ENCODE data around the gene ARHGAP25. TPM values are rescaled to one million over a fixed set of nuclear protein-coding genes. Genes with fewer than 3 reads are reported as not detected.

Gene ARHGAP25
- total RNA-seq, 1 donor from 2014 or later: 0.50 TPM

- no peak for DNase-seq (ENCODE audit: low spot score)
- peaks cover 5% of the 10 kb centered on the region for H3K27me3 Mint-ChIP-seq (ENCODE audit: low read depth)
- no peaks in the 10 kb centered on the region for H3K4me1 Mint-ChIP-seq (ENCODE audit: low read depth)
- TF ChIP-seq CTCF (IDR thresholded peaks at IDR 0.05): no peak
- H3K27ac Mint-ChIP-seq (ENCODE audit: unreplicated experiment): no peak overlapping the region
- H3K36me3 Mint-ChIP-seq (ENCODE audit: low read depth): peaks cover 1% of the 10 kb centered on the region
- no peak overlapping the region for H3K4me3 Mint-ChIP-seq (ENCODE audit: unreplicated experiment)
- peaks cover 4% of the 10 kb centered on the region for H3K9me3 Mint-ChIP-seq (ENCODE audit: low read depth)
Measured at GRCh38 chr2:68692511-68692910, 42.1 kb upstream of the ARHGAP25 start.

- Mint-ChIP-seq H3K4me1 (ENCODE audit: low read depth) (no peaks in the 10 kb centered on the region), H3K36me3 (ENCODE audit: low read depth) (peaks cover 1% of the 10 kb centered on the region), H3K9me3 (ENCODE audit: low read depth) (peaks cover 4% of the 10 kb centered on the region), H3K27ac (ENCODE audit: unreplicated experiment) (no peak overlapping the region), H3K27me3 (ENCODE audit: low read depth) (peaks cover 5% of the 10 kb centered on the region), H3K4me3 (ENCODE audit: unreplicated experiment) (no peak overlapping the region)
- DNase-seq (ENCODE audit: low spot score): no peak
- no peak for TF ChIP-seq CTCF (IDR thresholded peaks at IDR 0.05)
Measured at GRCh38 chr2:68693951-68694350, 40.7 kb upstream of the ARHGAP25 start.

GRCh38 chr2:68695971-68696370 lies 38.6 kb upstream of the ARHGAP25 start:
- Mint-ChIP-seq H3K4me3 (ENCODE audit: unreplicated experiment) (no peak overlapping the region), H3K36me3 (ENCODE audit: low read depth) (peaks cover 1% of the 10 kb centered on the region)

GRCh38 chr2:68696554-68696953 lies 38.1 kb upstream of the ARHGAP25 start:
- TF ChIP-seq CTCF (IDR thresholded peaks at IDR 0.05): no peak
- no peak overlapping the region for H3K27ac Mint-ChIP-seq (ENCODE audit: unreplicated experiment)
- H3K4me3 Mint-ChIP-seq (ENCODE audit: unreplicated experiment): no peak overlapping the region
- H3K36me3 Mint-ChIP-seq (ENCODE audit: low read depth): peaks cover 1% of the 10 kb centered on the region
- DNase-seq (ENCODE audit: low spot score): no peak
- H3K9me3 Mint-ChIP-seq (ENCODE audit: low read depth): peaks cover 12% of the 10 kb centered on the region
- no peaks in the 10 kb centered on the region for H3K4me1 Mint-ChIP-seq (ENCODE audit: low read depth)
- peaks cover 5% of the 10 kb centered on the region for H3K27me3 Mint-ChIP-seq (ENCODE audit: low read depth)

More at GRCh38 chr2:68695971-68696370, 38.6 kb upstream of the ARHGAP25 start:
- H3K27ac Mint-ChIP-seq (ENCODE audit: unreplicated experiment): no peak overlapping the region
- no peaks in the 10 kb centered on the region for H3K4me1 Mint-ChIP-seq (ENCODE audit: low read depth)
- DNase-seq (ENCODE audit: low spot score): no peak
- no peak for TF ChIP-seq CTCF (IDR thresholded peaks at IDR 0.05)
- peaks cover 5% of the 10 kb centered on the region for H3K27me3 Mint-ChIP-seq (ENCODE audit: low read depth)
- H3K9me3 Mint-ChIP-seq (ENCODE audit: low read depth): peaks cover 12% of the 10 kb centered on the region

- peaks cover 1% of the 10 kb centered on the region for H3K36me3 Mint-ChIP-seq (ENCODE audit: low read depth)
- H3K4me3 Mint-ChIP-seq (ENCODE audit: unreplicated experiment): no peak overlapping the region
- H3K27me3 Mint-ChIP-seq (ENCODE audit: low read depth): peaks cover 10% of the 10 kb centered on the region
- TF ChIP-seq CTCF (IDR thresholded peaks at IDR 0.05): no peak
- H3K27ac Mint-ChIP-seq (ENCODE audit: unreplicated experiment): no peak overlapping the region
- no peak for DNase-seq (ENCODE audit: low spot score)
- no peaks in the 10 kb centered on the region for H3K4me1 Mint-ChIP-seq (ENCODE audit: low read depth)
- peaks cover 12% of the 10 kb centered on the region for H3K9me3 Mint-ChIP-seq (ENCODE audit: low read depth)
Measured at GRCh38 chr2:68698567-68699377, 35.8 kb upstream of the ARHGAP25 start.
